Colonic mucosa (tissue), 4 donors: ENCODE data around the gene RNASEL. TPM values are rescaled to one million over a fixed set of nuclear protein-coding genes. Genes with fewer than 3 reads are reported as not detected.

Experiments used
- DNase-seq: peaks from one replicate; pipeline ENCODE4 v3.0.0-alpha.2; 2020
- H3K27ac ChIP-seq: fragments of 200-600 bp; one replicate; pipeline ENCODE4 v1.8.0; 2021
- H3K27me3 ChIP-seq: fragments of 200-600 bp; one replicate; pipeline ENCODE4 v1.8.0; 2021
- H3K36me3 ChIP-seq: fragments of 200-600 bp; one replicate; pipeline ENCODE4 v1.8.0; 2021
- H3K4me1 ChIP-seq: fragments of 200-600 bp; one replicate; pipeline ENCODE4 v1.8.0; 2021; ENCODE audit warnings: mild to moderate bottlenecking
- H3K4me3 ChIP-seq: fragments of 200-600 bp; one replicate; pipeline ENCODE4 v1.8.0; 2021
- H3K9ac ChIP-seq, 2 donors: one replicate each; pipeline ENCODE4 v1.7.0; 2013; ENCODE audit warnings: control low read depth in 2 of 2, low read depth in 2 of 2, low read length in 2 of 2
- H3K9me3 ChIP-seq: fragments of 200-600 bp; one replicate; pipeline ENCODE4 v1.8.0; 2021
- CTCF ChIP-seq: fragments of 200-600 bp; IDR thresholded peaks from one replicate; pipeline ENCODE4 v1.8.0; 2022; ENCODE audit warnings: antibody characterized with exemption, mild to moderate bottlenecking
- intact Hi-C: fragments of 100-400 bp; cut with DNase I; formaldehyde crosslinking; loops from one replicate; pipeline ENCODE4 v1.14.1; 2022
- total RNA-seq, 2 donors: library from RNA; stranded (reverse); fragmentation: NEBNext Ultra II Directional in 1 of 2; extraction: Animal tissue kit (Norgen Biotek cat#: 25700) in 1 of 2; gene quantifications; one replicate each; pipeline ENCODE4 v1.2.1, GENCODE V29; 2021
- donor health status: healthy.
- donor health status: DM: no; HTN: no; CAD: no.
- donor health status: DM: no; HTN: no; CAD: no.

RNASEL gene
- total RNA-seq, 2 donors from 2014 or later, result 16.2 to 19.5 TPM

- DNase-seq, result no peak
- Histone ChIP-seq H3K4me1 (peaks cover 1% of the 10 kb centered on the region), H3K27me3 (no peaks in the 10 kb centered on the region), H3K9ac (no peak overlapping the region), H3K9me3 (no peaks in the 10 kb centered on the region), H3K4me3 (no peak overlapping the region), H3K36me3 (no peaks in the 10 kb centered on the region), H3K27ac (no peak overlapping the region)
- intact Hi-C loops, result no loop called here
- TF ChIP-seq CTCF, result no peak
Observed at GRCh38 chr1:182620924-182621585, 32.0 kb upstream of the RNASEL start.

- Histone ChIP-seq H3K4me1 (peaks cover 10% of the 10 kb centered on the region), H3K27me3 (peaks cover 10% of the 10 kb centered on the region), H3K4me3 (no peak overlapping the region), H3K9ac (no peak overlapping the region), H3K36me3 (no peaks in the 10 kb centered on the region), H3K9me3 (no peaks in the 10 kb centered on the region), H3K27ac (no peak overlapping the region)
- no peak for TF ChIP-seq CTCF
- intact Hi-C loops, result no loop called here
- no peak for DNase-seq
Observed at GRCh38 chr1:182617734-182618351, 28.8 kb upstream of the RNASEL start.

- Histone ChIP-seq H3K4me1 (peaks cover 10% of the 10 kb centered on the region), H3K36me3 (no peaks in the 10 kb centered on the region), H3K9me3 (no peaks in the 10 kb centered on the region), H3K9ac (no peak overlapping the region), H3K27ac (no peak overlapping the region), H3K4me3 (no peak overlapping the region), H3K27me3 (peaks cover 10% of the 10 kb centered on the region)
- intact Hi-C loops, result no loop called here
- no peak for DNase-seq
- no peak for TF ChIP-seq CTCF
Observed at GRCh38 chr1:182617014-182617429, 28.0 kb upstream of the RNASEL start.

GRCh38 chr1:182616130-182617013, 27.3 kb upstream of the RNASEL start:
- peak; percentile 64 for DNase-seq
- TF ChIP-seq CTCF, result no peak
- H3K4me1 ChIP-seq, result peaks cover 10% of the 10 kb centered on the region
- H3K36me3 ChIP-seq, result no peaks in the 10 kb centered on the region
- H3K9me3 ChIP-seq, result no peaks in the 10 kb centered on the region
- no peak overlapping the region for H3K9ac ChIP-seq
- peaks cover 10% of the 10 kb centered on the region for H3K27me3 ChIP-seq
- no peak overlapping the region for H3K4me3 ChIP-seq
- no peak overlapping the region for H3K27ac ChIP-seq
- intact Hi-C loops, result no loop called here

- DNase-seq, result peak; percentile 41
- H3K36me3 ChIP-seq, result no peaks in the 10 kb centered on the region
- H3K4me3 ChIP-seq, result peak overlapping the region; percentile 50
- H3K4me1 ChIP-seq, result peaks cover 10% of the 10 kb centered on the region
- intact Hi-C loops, result no loop called here
- peak overlapping the region; percentile 31 to 66 for H3K9ac ChIP-seq
- H3K27me3 ChIP-seq, result peaks cover 10% of the 10 kb centered on the region
- H3K9me3 ChIP-seq, result no peaks in the 10 kb centered on the region
- TF ChIP-seq CTCF, result no peak
- peak overlapping the region; percentile 74 for H3K27ac ChIP-seq
Observed at GRCh38 chr1:182615468-182616129, 26.5 kb upstream of the RNASEL start.
